Measurements from ENCODE around the gene SPSB2.

GRCh38 chr12:6869049-6870021 is 3.8 kb downstream of the SPSB2 start:
- TF ChIP-seq, protein P1, sequence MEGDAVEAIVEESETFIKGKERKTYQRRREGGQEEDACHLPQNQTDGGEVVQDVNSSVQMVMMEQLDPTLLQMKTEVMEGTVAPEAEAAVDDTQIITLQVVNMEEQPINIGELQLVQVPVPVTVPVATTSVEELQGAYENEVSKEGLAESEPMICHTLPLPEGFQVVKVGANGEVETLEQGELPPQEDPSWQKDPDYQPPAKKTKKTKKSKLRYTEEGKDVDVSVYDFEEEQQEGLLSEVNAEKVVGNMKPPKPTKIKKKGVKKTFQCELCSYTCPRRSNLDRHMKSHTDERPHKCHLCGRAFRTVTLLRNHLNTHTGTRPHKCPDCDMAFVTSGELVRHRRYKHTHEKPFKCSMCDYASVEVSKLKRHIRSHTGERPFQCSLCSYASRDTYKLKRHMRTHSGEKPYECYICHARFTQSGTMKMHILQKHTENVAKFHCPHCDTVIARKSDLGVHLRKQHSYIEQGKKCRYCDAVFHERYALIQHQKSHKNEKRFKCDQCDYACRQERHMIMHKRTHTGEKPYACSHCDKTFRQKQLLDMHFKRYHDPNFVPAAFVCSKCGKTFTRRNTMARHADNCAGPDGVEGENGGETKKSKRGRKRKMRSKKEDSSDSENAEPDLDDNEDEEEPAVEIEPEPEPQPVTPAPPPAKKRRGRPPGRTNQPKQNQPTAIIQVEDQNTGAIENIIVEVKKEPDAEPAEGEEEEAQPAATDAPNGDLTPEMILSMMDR (conservative IDR thresholded peaks at IDR 0.05 in 1 of 2, IDR thresholded peaks at IDR 0.05 in 1 of 2; ENCODE audit: extremely low read depth in 1 of 2, insufficient read depth in 1 of 2, low read depth in 1 of 2, low read length in 2 of 2): peak; percentile 76 to 93
- TF ChIP-seq EZH2 (IDR thresholded peaks at IDR 0.05; ENCODE audit: borderline replicate concordance, low read length): no peak
